Testis (tissue), 3 donors: ENCODE data around the gene RPA1. TPM values are rescaled to one million over a fixed set of nuclear protein-coding genes. Genes with fewer than 3 reads are reported as not detected.

Experiments used
- DNase-seq: peaks from one replicate; pipeline ENCODE4 v3.0.0-alpha.2; 2019
- H3K27ac ChIP-seq, 2 donors: fragments of 200-600 bp; sonication (generic); one replicate each; pipeline ENCODE4 v1.5.1; 2019
- H3K27me3 ChIP-seq: fragments of 200-600 bp; sonication (generic); one replicate; pipeline ENCODE4 v1.5.1; 2019
- H3K36me3 ChIP-seq: fragments of 200-600 bp; sonication (generic); one replicate; pipeline ENCODE4 v1.5.1; 2017; ENCODE audit warnings: low read depth; ENCODE audit errors: missing control alignments
- H3K4me1 ChIP-seq: fragments of 200-600 bp; sonication (generic); one replicate; pipeline ENCODE4 v1.5.1; 2019
- H3K4me3 ChIP-seq, 2 donors: fragments of 200-600 bp; sonication (generic); one replicate each; pipeline ENCODE4 v1.5.1; 2017 to 2019
- H3K9me3 ChIP-seq: fragments of 200-600 bp; sonication (generic); one replicate; pipeline ENCODE4 v1.5.1; 2017
- CTCF ChIP-seq, 3 experiments: fragments of 450-650 bp in 2 of 3; fragments of 200-600 bp in 1 of 3; sonication (generic) in 1 of 3; IDR thresholded peaks; one replicate each; pipeline ENCODE4 v1.5.1; 2016 to 2019; ENCODE audit warnings: antibody characterized with exemption in 3 of 3, mild to moderate bottlenecking in 2 of 3, moderate library complexity in 1 of 3
- POLR2A ChIP-seq: fragments of 450-650 bp; IDR thresholded peaks from one replicate; pipeline ENCODE4 v1.6.1; 2017; ENCODE audit warnings: antibody characterized with exemption, mild to moderate bottlenecking, moderate library complexity
- WGBS, 2 donors: methylation state at CpG; one replicate each; pipeline ENCODE4 v1.1.5; 2018; 5-methylcytosine and 5-hydroxymethylcytosine counted together
- intact Hi-C: fragments of 100-400 bp; cut with DNase I; formaldehyde crosslinking; loops from one replicate; pipeline ENCODE4 v1.15.1; 2023; ENCODE audit warnings: low total_unique reads
- polyA plus RNA-seq: library from polyadenylated mRNA; stranded (reverse); fragments of 350-450 nt; fragmentation: Illumina TruSeq; extraction: RNeasy Lipid Tissue Mini Kit (QIAGEN cat#74804); gene quantifications from one replicate; pipeline ENCODE4 v1.2.3, GENCODE V29; 2014; ENCODE audit warnings: low read depth, low replicate concordance; ENCODE audit not compliant: insufficient read depth
- total RNA-seq, 2 donors: library from RNA; depleted of rRNA; stranded (reverse); fragments of >200 nt; gene quantifications; one replicate each; pipeline ENCODE4 v1.2.3, GENCODE V29; 2016

Gene RPA1
- total and polyA plus RNA-seq, 3 donors from 2014 or later = 31.7 to 52.9 (median 36.4) TPM

GRCh38 chr17:1800240-1800639 lies 29.6 kb upstream of the RPA1 start:
- H3K4me3 ChIP-seq = no peak overlapping the region
- TF ChIP-seq POLR2A = no peak
- TF ChIP-seq CTCF (IDR thresholded peaks at IDR 0.05) = no peak
- 87 to 96% methylated on average over 7 of the region's 7 CpGs for WGBS, 2 donors
- H3K27ac ChIP-seq = no peak overlapping the region
- no peaks in the 10 kb centered on the region for H3K27me3 ChIP-seq
- no peaks in the 10 kb centered on the region for H3K9me3 ChIP-seq
- H3K36me3 ChIP-seq = no peaks in the 10 kb centered on the region
- intact Hi-C loops = no loop called here
- no peak for DNase-seq
- peaks cover 10% of the 10 kb centered on the region for H3K4me1 ChIP-seq

GRCh38 chr17:1800712-1801111 lies 29.1 kb upstream of the RPA1 start:
- Histone ChIP-seq H3K9me3 (no peaks in the 10 kb centered on the region), H3K4me1 (peaks cover 10% of the 10 kb centered on the region), H3K27ac (no peak overlapping the region), H3K36me3 (no peaks in the 10 kb centered on the region), H3K4me3 (no peak overlapping the region), H3K27me3 (no peaks in the 10 kb centered on the region)
- intact Hi-C loops = no loop called here
- no peak for DNase-seq
- WGBS, 2 donors = 78 to 88% methylated on average over 4 of the region's 4 CpGs
- no peak for TF ChIP-seq CTCF (IDR thresholded peaks at IDR 0.05)
- TF ChIP-seq POLR2A = no peak

GRCh38 chr17:1802429-1802828 lies 27.4 kb upstream of the RPA1 start:
- Histone ChIP-seq H3K4me3 (no peak overlapping the region), H3K9me3 (no peaks in the 10 kb centered on the region), H3K4me1 (peaks cover under 1% of the 10 kb centered on the region), H3K36me3 (no peaks in the 10 kb centered on the region), H3K27me3 (no peaks in the 10 kb centered on the region), H3K27ac (no peak overlapping the region)
- 100% methylated on average over 1 of the region's 1 CpG for WGBS, 2 donors
- intact Hi-C loops = no loop called here
- DNase-seq = no peak
- no peak for TF ChIP-seq POLR2A
- TF ChIP-seq CTCF (IDR thresholded peaks at IDR 0.05) = no peak

GRCh38 chr17:1803280-1803679 lies 26.5 kb upstream of the RPA1 start:
- H3K36me3 ChIP-seq = no peaks in the 10 kb centered on the region
- TF ChIP-seq POLR2A (no peak), CTCF (IDR thresholded peaks at IDR 0.05) (no peak)

GRCh38 chr17:1807890-1808289 lies 21.9 kb upstream of the RPA1 start:
- intact Hi-C loops = no loop called here
- TF ChIP-seq CTCF (IDR thresholded peaks at IDR 0.05) = no peak
- TF ChIP-seq POLR2A = no peak
- no peaks in the 10 kb centered on the region for H3K4me1 ChIP-seq
- H3K36me3 ChIP-seq = no peaks in the 10 kb centered on the region
- H3K27ac ChIP-seq = no peak overlapping the region
- WGBS, 2 donors = 95 to 97% methylated on average over 6 of the region's 6 CpGs
- no peaks in the 10 kb centered on the region for H3K9me3 ChIP-seq
- DNase-seq = no peak
- H3K4me3 ChIP-seq = no peak overlapping the region
- H3K27me3 ChIP-seq = no peaks in the 10 kb centered on the region

More at GRCh38 chr17:1803280-1803679, 26.5 kb upstream of the RPA1 start:
- intact Hi-C loops = no loop called here
- DNase-seq = no peak
- 86 to 94% methylated on average over 6 of the region's 6 CpGs for WGBS, 2 donors
- Histone ChIP-seq H3K4me1 (no peaks in the 10 kb centered on the region), H3K4me3 (no peak overlapping the region), H3K27me3 (no peaks in the 10 kb centered on the region), H3K9me3 (no peaks in the 10 kb centered on the region), H3K27ac (no peak overlapping the region)
